ENCODE results near the gene PPP2R2B.

PPP2R2B gene

GRCh38 chr5:146815411-146815810 lies 63.1 kb downstream of the PPP2R2B start:
- no peak for TF ChIP-seq EP300 (IDR thresholded peaks at IDR 0.05; ENCODE audit: borderline replicate concordance)

- TF ChIP-seq ZBTB7A (IDR thresholded peaks at IDR 0.05; ENCODE audit: low read depth) (no peak), TCF12 (IDR thresholded peaks at IDR 0.05; ENCODE audit: low read depth) (no peak), EGR1 (IDR thresholded peaks at IDR 0.05) (no peak), TEAD4 (IDR thresholded peaks at IDR 0.05) (no peak), YY1 (IDR thresholded peaks at IDR 0.05; ENCODE audit: low read depth) (no peak), FOXM1 (IDR thresholded peaks at IDR 0.05; ENCODE audit: borderline replicate concordance, low read depth) (no peak), REST (IDR thresholded peaks at IDR 0.05; ENCODE audit: low read depth) (no peak), NFIC (IDR thresholded peaks at IDR 0.05) (no peak), USF1 (IDR thresholded peaks at IDR 0.05) (no peak), CEBPB (IDR thresholded peaks at IDR 0.05) (no peak), MAX (IDR thresholded peaks at IDR 0.05) (no peak), CREB1 (IDR thresholded peaks at IDR 0.05; ENCODE audit: low read depth) (no peak), TAF1 (IDR thresholded peaks at IDR 0.05; ENCODE audit: low read depth) (no peak), EP300 (IDR thresholded peaks at IDR 0.05; ENCODE audit: borderline replicate concordance) (no peak), RAD21 (IDR thresholded peaks at IDR 0.05; ENCODE audit: low read depth) (no peak)
These were observed 65.0 kb downstream of the PPP2R2B start for GRCh38 chr5:146813346-146814157.

GRCh38 chr5:146805081-146805480 lies 73.5 kb downstream of the PPP2R2B start:
- no peak for TF ChIP-seq NFIC (IDR thresholded peaks at IDR 0.05)

GRCh38 chr5:146802945-146803522 lies 75.5 kb downstream of the PPP2R2B start:
- TF ChIP-seq CREB1 (IDR thresholded peaks at IDR 0.05; ENCODE audit: low read depth) (no peak), ZBTB7A (IDR thresholded peaks at IDR 0.05; ENCODE audit: low read depth) (no peak), TCF12 (IDR thresholded peaks at IDR 0.05; ENCODE audit: low read depth) (no peak), REST (IDR thresholded peaks at IDR 0.05; ENCODE audit: low read depth) (no peak), RAD21 (IDR thresholded peaks at IDR 0.05; ENCODE audit: low read depth) (no peak), USF1 (IDR thresholded peaks at IDR 0.05) (no peak), FOXM1 (IDR thresholded peaks at IDR 0.05; ENCODE audit: borderline replicate concordance, low read depth) (no peak)

- TF ChIP-seq ZBTB7A (IDR thresholded peaks at IDR 0.05; ENCODE audit: low read depth) (no peak), YY1 (IDR thresholded peaks at IDR 0.05; ENCODE audit: low read depth) (no peak), RAD21 (IDR thresholded peaks at IDR 0.05; ENCODE audit: low read depth) (no peak), CREB1 (IDR thresholded peaks at IDR 0.05; ENCODE audit: low read depth) (no peak), TCF12 (IDR thresholded peaks at IDR 0.05; ENCODE audit: low read depth) (no peak), TAF1 (IDR thresholded peaks at IDR 0.05; ENCODE audit: low read depth) (no peak), USF1 (IDR thresholded peaks at IDR 0.05) (no peak), CEBPB (IDR thresholded peaks at IDR 0.05) (no peak), EP300 (IDR thresholded peaks at IDR 0.05; ENCODE audit: borderline replicate concordance) (no peak), EGR1 (IDR thresholded peaks at IDR 0.05) (no peak), FOXM1 (IDR thresholded peaks at IDR 0.05; ENCODE audit: borderline replicate concordance, low read depth) (no peak), MAX (IDR thresholded peaks at IDR 0.05) (no peak), REST (IDR thresholded peaks at IDR 0.05; ENCODE audit: low read depth) (no peak), NFIC (IDR thresholded peaks at IDR 0.05) (no peak), TEAD4 (IDR thresholded peaks at IDR 0.05) (no peak)
These were observed 78.9 kb downstream of the PPP2R2B start for GRCh38 chr5:146799671-146800070.
